ENCODE results near the gene POMT1. TPM values are rescaled to one million over a fixed set of nuclear protein-coding genes. Genes with fewer than 3 reads are reported as not detected.

The POMT1 gene
- total RNA-seq, 1 experiment from 2014 or later: 15.8 TPM

GRCh38 chr9:131475111-131475955 is 27.4 kb upstream of the POMT1 start:
- CTCF ChIA-PET: no interaction called here
- peaks cover 11% of the 10 kb centered on the region for H3K4me1 Mint-ChIP-seq (ENCODE audit: low read depth, unreplicated experiment)
- no peaks in the 10 kb centered on the region for H3K27me3 Mint-ChIP-seq (ENCODE audit: unreplicated experiment)
- TF ChIP-seq, protein P1, sequence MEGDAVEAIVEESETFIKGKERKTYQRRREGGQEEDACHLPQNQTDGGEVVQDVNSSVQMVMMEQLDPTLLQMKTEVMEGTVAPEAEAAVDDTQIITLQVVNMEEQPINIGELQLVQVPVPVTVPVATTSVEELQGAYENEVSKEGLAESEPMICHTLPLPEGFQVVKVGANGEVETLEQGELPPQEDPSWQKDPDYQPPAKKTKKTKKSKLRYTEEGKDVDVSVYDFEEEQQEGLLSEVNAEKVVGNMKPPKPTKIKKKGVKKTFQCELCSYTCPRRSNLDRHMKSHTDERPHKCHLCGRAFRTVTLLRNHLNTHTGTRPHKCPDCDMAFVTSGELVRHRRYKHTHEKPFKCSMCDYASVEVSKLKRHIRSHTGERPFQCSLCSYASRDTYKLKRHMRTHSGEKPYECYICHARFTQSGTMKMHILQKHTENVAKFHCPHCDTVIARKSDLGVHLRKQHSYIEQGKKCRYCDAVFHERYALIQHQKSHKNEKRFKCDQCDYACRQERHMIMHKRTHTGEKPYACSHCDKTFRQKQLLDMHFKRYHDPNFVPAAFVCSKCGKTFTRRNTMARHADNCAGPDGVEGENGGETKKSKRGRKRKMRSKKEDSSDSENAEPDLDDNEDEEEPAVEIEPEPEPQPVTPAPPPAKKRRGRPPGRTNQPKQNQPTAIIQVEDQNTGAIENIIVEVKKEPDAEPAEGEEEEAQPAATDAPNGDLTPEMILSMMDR (IDR thresholded peaks at IDR 0.05; ENCODE audit: unreplicated experiment): no peak
- intact Hi-C loops (cut with micrococcal nuclease; ENCODE audit: unreplicated experiment): no loop called here
- no peaks in the 10 kb centered on the region for H3K9me3 Mint-ChIP-seq (ENCODE audit: low read depth, unreplicated experiment)
- H3K36me3 Mint-ChIP-seq (ENCODE audit: insufficient read depth, unreplicated experiment): peaks cover 46% of the 10 kb centered on the region
- no peak for DNase-seq
- no peak overlapping the region for H3K27ac Mint-ChIP-seq (ENCODE audit: unreplicated experiment)
- H3K4me3 Mint-ChIP-seq (ENCODE audit: low read depth, unreplicated experiment): no peak overlapping the region
- no TSS peak for BruUV-seq (replicated peaks)

DNA sequence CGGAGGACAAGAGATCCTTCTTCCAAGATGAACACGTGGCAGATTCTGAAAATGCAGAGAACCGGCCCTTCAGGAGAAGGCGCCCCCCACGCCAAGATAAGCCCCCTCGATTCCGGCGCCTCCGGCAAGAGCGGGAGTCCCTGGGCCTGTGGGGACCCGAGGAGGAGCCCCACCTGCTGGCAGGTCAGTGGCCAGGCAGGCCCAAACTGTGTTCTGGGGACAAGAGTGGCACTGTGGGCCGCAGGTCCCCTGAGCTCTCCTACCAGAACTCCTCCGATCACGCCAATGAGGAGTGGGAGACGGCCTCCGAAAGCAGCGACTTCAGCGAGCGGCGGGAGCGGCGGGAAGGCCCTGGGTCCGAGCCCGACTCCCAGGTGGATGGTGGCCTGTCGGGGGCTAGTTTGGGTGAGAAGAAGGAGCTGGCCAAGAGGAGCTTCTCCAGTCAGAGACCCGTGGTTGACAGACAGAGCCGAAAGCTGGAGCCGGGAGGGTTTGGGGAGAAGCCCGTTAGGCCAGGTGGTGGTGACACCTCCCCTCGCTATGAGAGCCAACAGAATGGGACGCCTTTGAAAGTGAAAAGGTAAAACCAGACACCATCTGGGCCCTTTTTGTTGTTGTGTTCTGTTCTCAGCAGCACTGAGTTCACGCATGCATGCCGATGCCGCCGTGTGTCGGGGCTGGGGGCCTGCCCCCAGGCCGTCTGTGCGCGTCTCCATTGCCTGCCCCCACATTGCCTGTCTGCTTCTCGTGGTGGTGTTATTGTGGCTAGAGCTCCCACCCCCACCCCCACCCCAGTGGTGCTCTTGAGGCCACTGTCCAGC is 26.6 kb upstream of the POMT1 start:
- TF ChIP-seq, protein P1 (IDR thresholded peaks at IDR 0.05; ENCODE audit: unreplicated experiment): no peak
- H3K27me3 Mint-ChIP-seq (ENCODE audit: unreplicated experiment): no peaks in the 10 kb centered on the region
- H3K27ac Mint-ChIP-seq (ENCODE audit: unreplicated experiment): no peak overlapping the region
- intact Hi-C loops (cut with micrococcal nuclease; ENCODE audit: unreplicated experiment): no loop called here
- BruUV-seq (replicated peaks): no TSS peak
- CTCF ChIA-PET: no interaction called here
- DNase-seq: no peak
- peaks cover 45% of the 10 kb centered on the region for H3K36me3 Mint-ChIP-seq (ENCODE audit: insufficient read depth, unreplicated experiment)
- no peaks in the 10 kb centered on the region for H3K9me3 Mint-ChIP-seq (ENCODE audit: low read depth, unreplicated experiment)
- H3K4me3 Mint-ChIP-seq (ENCODE audit: low read depth, unreplicated experiment): no peak overlapping the region
- H3K4me1 Mint-ChIP-seq (ENCODE audit: low read depth, unreplicated experiment): peaks cover 11% of the 10 kb centered on the region

- no TSS peak for BruUV-seq (replicated peaks)
- Mint-ChIP-seq H3K27ac (ENCODE audit: unreplicated experiment) (no peak overlapping the region), H3K4me3 (ENCODE audit: low read depth, unreplicated experiment) (no peak overlapping the region), H3K9me3 (ENCODE audit: low read depth, unreplicated experiment) (no peaks in the 10 kb centered on the region), H3K27me3 (ENCODE audit: unreplicated experiment) (no peaks in the 10 kb centered on the region), H3K36me3 (ENCODE audit: insufficient read depth, unreplicated experiment) (peaks cover 51% of the 10 kb centered on the region), H3K4me1 (ENCODE audit: low read depth, unreplicated experiment) (peaks cover 11% of the 10 kb centered on the region)
- TF ChIP-seq, protein P1 (IDR thresholded peaks at IDR 0.05; ENCODE audit: unreplicated experiment): no peak
- CTCF ChIA-PET: interaction anchor here (0.6 kb wide), 1 partner anchor 97 kb away, joined by 4 read pairs; no protein-coding TSS in a partner anchor
- DNase-seq: no peak
- intact Hi-C loops (cut with micrococcal nuclease; ENCODE audit: unreplicated experiment): no loop called here
These were observed 25.9 kb upstream of the POMT1 start for GRCh38 chr9:131476777-131477345.

- Mint-ChIP-seq H3K4me1 (ENCODE audit: low read depth, unreplicated experiment) (peaks cover 11% of the 10 kb centered on the region), H3K27me3 (ENCODE audit: unreplicated experiment) (no peaks in the 10 kb centered on the region), H3K9me3 (ENCODE audit: low read depth, unreplicated experiment) (no peaks in the 10 kb centered on the region), H3K36me3 (ENCODE audit: insufficient read depth, unreplicated experiment) (peaks cover 54% of the 10 kb centered on the region), H3K4me3 (ENCODE audit: low read depth, unreplicated experiment) (no peak overlapping the region), H3K27ac (ENCODE audit: unreplicated experiment) (no peak overlapping the region)
- no peak for DNase-seq
- CTCF ChIA-PET: interaction anchor here (0.6 kb wide), 1 partner anchor 98 kb away, joined by 4 read pairs; no protein-coding TSS in a partner anchor
- TF ChIP-seq, protein P1 (IDR thresholded peaks at IDR 0.05; ENCODE audit: unreplicated experiment): no peak
- no TSS peak for BruUV-seq (replicated peaks)
- intact Hi-C loops (cut with micrococcal nuclease; ENCODE audit: unreplicated experiment): no loop called here
These were observed 25.4 kb upstream of the POMT1 start for GRCh38 chr9:131477367-131477766.
